ENCODE measurements around the gene PCDH1.
A peak's percentile ranks its signal among the peaks of the same experiment; 100 is the strongest.

PCDH1 gene

GRCh38 chr5:141811287-141812155 lies 66.7 kb downstream of the PCDH1 start:
- TF ChIP-seq EZH2phosphoT487 (IDR thresholded peaks at IDR 0.05; ENCODE audit: borderline replicate concordance) (no peak), CTCF (conservative IDR thresholded peaks at IDR 0.05; ENCODE audit: low read length) (peak; percentile 85)
- no peaks in the 10 kb centered on the region for H3K79me2 ChIP-seq (ENCODE audit: insufficient read depth, low read length)
- H3K9me3 ChIP-seq (ENCODE audit: insufficient read depth, low read depth, low read length): no peaks in the 10 kb centered on the region
- no peaks in the 10 kb centered on the region for H4K20me1 ChIP-seq (ENCODE audit: insufficient read depth, low read length, poor library complexity, severe bottlenecking)
- H3K36me3 ChIP-seq (ENCODE audit: insufficient read depth, low read length): no peaks in the 10 kb centered on the region
- H3K4me1 ChIP-seq (ENCODE audit: insufficient read depth, low read length, poor library complexity, severe bottlenecking): peaks cover 33% of the 10 kb centered on the region
- no peak overlapping the region for H3K4me2 ChIP-seq (ENCODE audit: low read depth, low read length, poor library complexity, severe bottlenecking)
- H2AFZ ChIP-seq (ENCODE audit: low read length): no peak overlapping the region
- no peaks in the 10 kb centered on the region for H3K27me3 ChIP-seq (ENCODE audit: insufficient read depth, low read length, poor library complexity, severe bottlenecking)
- no peak overlapping the region for H3K9ac ChIP-seq (ENCODE audit: low read depth, low read length, poor library complexity, severe bottlenecking)
- H3K4me3 ChIP-seq (ENCODE audit: low read length, poor library complexity, severe bottlenecking): no peak overlapping the region
- H3K9me2 ChIP-seq (replicated peaks; ENCODE audit: low read depth, low read length): no peaks in the 10 kb centered on the region
- no peaks in the 10 kb centered on the region for H3F3A ChIP-seq (ENCODE audit: low read depth)

GRCh38 chr5:141810702-141811101 lies 67.5 kb downstream of the PCDH1 start:
- H3K4me2 ChIP-seq (ENCODE audit: low read depth, low read length, poor library complexity, severe bottlenecking): no peak overlapping the region
- peaks cover 33% of the 10 kb centered on the region for H3K4me1 ChIP-seq (ENCODE audit: insufficient read depth, low read length, poor library complexity, severe bottlenecking)
- H3K9me2 ChIP-seq (replicated peaks; ENCODE audit: low read depth, low read length): no peaks in the 10 kb centered on the region
- TF ChIP-seq EZH2phosphoT487 (IDR thresholded peaks at IDR 0.05; ENCODE audit: borderline replicate concordance) (no peak), CTCF (conservative IDR thresholded peaks at IDR 0.05; ENCODE audit: low read length) (no peak)
- H3K27me3 ChIP-seq (ENCODE audit: insufficient read depth, low read length, poor library complexity, severe bottlenecking): no peaks in the 10 kb centered on the region
- H3K9ac ChIP-seq (ENCODE audit: low read depth, low read length, poor library complexity, severe bottlenecking): no peak overlapping the region
- H3F3A ChIP-seq (ENCODE audit: low read depth): no peaks in the 10 kb centered on the region
- no peaks in the 10 kb centered on the region for H3K36me3 ChIP-seq (ENCODE audit: insufficient read depth, low read length)
- H4K20me1 ChIP-seq (ENCODE audit: insufficient read depth, low read length, poor library complexity, severe bottlenecking): no peaks in the 10 kb centered on the region
- H3K9me3 ChIP-seq (ENCODE audit: insufficient read depth, low read depth, low read length): no peaks in the 10 kb centered on the region
- H2AFZ ChIP-seq (ENCODE audit: low read length): no peak overlapping the region
- no peaks in the 10 kb centered on the region for H3K79me2 ChIP-seq (ENCODE audit: insufficient read depth, low read length)
- H3K4me3 ChIP-seq (ENCODE audit: low read length, poor library complexity, severe bottlenecking): no peak overlapping the region

- H3K9me3 ChIP-seq (ENCODE audit: insufficient read depth, low read depth, low read length): no peaks in the 10 kb centered on the region
- no peaks in the 10 kb centered on the region for H3K36me3 ChIP-seq (ENCODE audit: insufficient read depth, low read length)
- no peaks in the 10 kb centered on the region for H3K79me2 ChIP-seq (ENCODE audit: insufficient read depth, low read length)
- H3K4me2 ChIP-seq (ENCODE audit: low read depth, low read length, poor library complexity, severe bottlenecking): peak overlapping the region; percentile 46
- H3K4me3 ChIP-seq (ENCODE audit: low read length, poor library complexity, severe bottlenecking): no peak overlapping the region
- peak overlapping the region; percentile 7 for H3K9ac ChIP-seq (ENCODE audit: low read depth, low read length, poor library complexity, severe bottlenecking)
- TF ChIP-seq CTCF (conservative IDR thresholded peaks at IDR 0.05; ENCODE audit: low read length) (no peak), EZH2phosphoT487 (IDR thresholded peaks at IDR 0.05; ENCODE audit: borderline replicate concordance) (no peak)
- no peaks in the 10 kb centered on the region for H3K9me2 ChIP-seq (replicated peaks; ENCODE audit: low read depth, low read length)
- no peaks in the 10 kb centered on the region for H4K20me1 ChIP-seq (ENCODE audit: insufficient read depth, low read length, poor library complexity, severe bottlenecking)
- peaks cover 32% of the 10 kb centered on the region for H3K4me1 ChIP-seq (ENCODE audit: insufficient read depth, low read length, poor library complexity, severe bottlenecking)
- no peaks in the 10 kb centered on the region for H3K27me3 ChIP-seq (ENCODE audit: insufficient read depth, low read length, poor library complexity, severe bottlenecking)
- no peaks in the 10 kb centered on the region for H3F3A ChIP-seq (ENCODE audit: low read depth)
- H2AFZ ChIP-seq (ENCODE audit: low read length): no peak overlapping the region
These were observed 68.7 kb downstream of the PCDH1 start for GRCh38 chr5:141809380-141810096.
